RWPE2 (cell line): Measurements from ENCODE around the gene KCNK3.
"Not testable (repeated sequence)": the region's sequence is repeated elsewhere in the genome, so short reads cannot be mapped to it uniquely, and the experiment has no call there.

ENCODE experiments used
- ATAC-seq: fragments of 200-7000 bp; cut with Tn5 transposase; 3 replicates; pipeline ENCODE4 v1.9.1; 2021; ENCODE audit warnings: low read depth
- DNase-seq: peaks from one replicate; pipeline ENCODE4 v3.0.0-alpha.2; 2020; ENCODE audit warnings: low spot score
- H3K27ac ChIP-seq: fragments of 450-650 bp; 2 replicates; pipeline ENCODE4 v1.5.1; 2017; ENCODE audit warnings: mild to moderate bottlenecking; ENCODE audit not compliant: poor library complexity, severe bottlenecking
- H3K27me3 ChIP-seq: fragments of 250-450 bp; sonication (Bioruptor Pico); 2 replicates; pipeline ENCODE4 v1.5.1; 2021; ENCODE audit warnings: mild to moderate bottlenecking, moderate library complexity; ENCODE audit not compliant: insufficient read depth, poor library complexity, severe bottlenecking
- H3K36me3 ChIP-seq: fragments of 250-450 bp; sonication (Bioruptor Pico); 2 replicates; pipeline ENCODE4 v1.5.1; 2020; ENCODE audit warnings: low read depth, mild to moderate bottlenecking, moderate library complexity
- H3K4me1 ChIP-seq: fragments of 250-450 bp; sonication (Bioruptor Pico); 2 replicates; pipeline ENCODE4 v1.5.1; 2021; ENCODE audit warnings: mild to moderate bottlenecking, moderate library complexity; ENCODE audit not compliant: insufficient read depth, poor library complexity, severe bottlenecking
- H3K4me3 ChIP-seq: fragments of 250-450 bp; sonication (Bioruptor Pico); 2 replicates; pipeline ENCODE4 v1.5.1; 2021; ENCODE audit warnings: mild to moderate bottlenecking, moderate library complexity; ENCODE audit not compliant: severe bottlenecking
- H3K9me3 ChIP-seq: fragments of 250-450 bp; sonication (Bioruptor Pico); 2 replicates; pipeline ENCODE4 v1.5.1; 2021; ENCODE audit warnings: mild to moderate bottlenecking, moderate library complexity; ENCODE audit not compliant: severe bottlenecking
- CTCF ChIP-seq: fragments of 450-650 bp; IDR thresholded peaks from one replicate; pipeline ENCODE4 v1.5.1; 2017; ENCODE audit warnings: mild to moderate bottlenecking, moderate library complexity; ENCODE audit not compliant: poor library complexity, severe bottlenecking

Gene KCNK3

GRCh38 chr2:26758790-26759321 lies 66.3 kb downstream of the KCNK3 start:
- DNase-seq = no peak
- TF ChIP-seq CTCF = no peak
- Histone ChIP-seq H3K4me1 (peaks cover 28% of the 10 kb centered on the region), H3K4me3 (no peak overlapping the region), H3K9me3 (no peaks in the 10 kb centered on the region), H3K27ac (peak overlapping the region; percentile 99), H3K27me3 (no peaks in the 10 kb centered on the region), H3K36me3 (no peaks in the 10 kb centered on the region)
- no peak for ATAC-seq

- DNase-seq (no peak), ATAC-seq (no peak)
- Histone ChIP-seq H3K36me3 (no peaks in the 10 kb centered on the region), H3K27ac (no peak overlapping the region), H3K9me3 (no peaks in the 10 kb centered on the region), H3K4me1 (peaks cover 28% of the 10 kb centered on the region), H3K27me3 (no peaks in the 10 kb centered on the region), H3K4me3 (no peak overlapping the region)
- TF ChIP-seq CTCF = no peak
These were observed 67.3 kb downstream of the KCNK3 start for GRCh38 chr2:26759845-26760244.

- H3K4me3 ChIP-seq, H3K36me3 ChIP-seq, DNase-seq, H3K9me3 ChIP-seq, ATAC-seq, H3K27me3 ChIP-seq, H3K27ac ChIP-seq: not testable (repeated sequence)
- peaks cover 34% of the 10 kb centered on the region for H3K4me1 ChIP-seq
These were observed 68.5 kb downstream of the KCNK3 start for GRCh38 chr2:26760991-26761390.

- Histone ChIP-seq H3K9me3 (no peaks in the 10 kb centered on the region), H3K27me3 (no peaks in the 10 kb centered on the region), H3K4me3 (no peak overlapping the region), H3K27ac (no peak overlapping the region), H3K36me3 (peaks cover 14% of the 10 kb centered on the region), H3K4me1 (peaks cover 23% of the 10 kb centered on the region)
- TF ChIP-seq CTCF = no peak
- DNase-seq (no peak), ATAC-seq (no peak)
These were observed 70.5 kb downstream of the KCNK3 start for GRCh38 chr2:26763019-26763418.

GRCh38 chr2:26764078-26764887 lies 71.8 kb downstream of the KCNK3 start, which contains the start of gene SLC35F6:
SLC35F6 (plus strand) TSS chr2:26764284; CDS start chr2:26764350, 66 bp downstream.
- Histone ChIP-seq H3K4me1 (peaks cover 19% of the 10 kb centered on the region), H3K36me3 (peaks cover 15% of the 10 kb centered on the region), H3K27me3 (no peaks in the 10 kb centered on the region), H3K27ac (peak within 1 kb of the TSS; percentile 45), H3K4me3 (peak within 1 kb of the TSS; percentile 69), H3K9me3 (no peaks in the 10 kb centered on the region)
- no peak for TF ChIP-seq CTCF
- ATAC-seq (peak; percentile 77), DNase-seq (no peak)
